Liver (tissue), 9 donors: Measurements from ENCODE around the gene DCLK2. TPM values are rescaled to one million over a fixed set of nuclear protein-coding genes. Genes with fewer than 3 reads are reported as not detected.

ENCODE experiments used
- DNase-seq: peaks from one replicate; pipeline ENCODE4 v3.0.0-alpha.2; 2017; ENCODE audit warnings: low spot score
- H3K27ac ChIP-seq, 2 donors: one replicate each; pipeline ENCODE4 v1.7.0; 2013; ENCODE audit warnings: inconsistent platforms in 2 of 2, low read length in 2 of 2, control low read depth in 1 of 2, low read depth in 1 of 2, mild to moderate bottlenecking in 1 of 2
- H3K27me3 ChIP-seq, 4 donors: one replicate each; pipeline versions ENCODE4 v1.6.1 to v1.7.0; 2013; ENCODE audit warnings: low read length in 3 of 4, inconsistent platforms in 1 of 4, mild to moderate bottlenecking in 1 of 4, moderate library complexity in 1 of 4; ENCODE audit not compliant: control insufficient read depth in 4 of 4, insufficient read depth in 4 of 4
- H3K36me3 ChIP-seq, 4 donors: one replicate each; pipeline versions ENCODE4 v1.6.1 to v1.7.0; 2013; ENCODE audit warnings: low read length in 3 of 4, mild to moderate bottlenecking in 3 of 4, low read depth in 1 of 4, moderate library complexity in 1 of 4; ENCODE audit not compliant: control insufficient read depth in 4 of 4, insufficient read depth in 3 of 4
- H3K4me1 ChIP-seq, 4 donors: one replicate each; pipeline versions ENCODE4 v1.6.1 to v1.7.0; 2013; ENCODE audit warnings: low read length in 3 of 4, mild to moderate bottlenecking in 3 of 4, moderate library complexity in 1 of 4; ENCODE audit not compliant: control insufficient read depth in 4 of 4, insufficient read depth in 4 of 4
- H3K4me3 ChIP-seq, 3 donors: one replicate each; pipeline versions ENCODE4 v1.6.1 to v1.7.0; 2013; ENCODE audit warnings: low read length in 3 of 3, control low read depth in 1 of 3, low read depth in 1 of 3, mild to moderate bottlenecking in 1 of 3
- H3K9ac ChIP-seq, 2 donors: one replicate each; pipeline ENCODE4 v1.7.0; 2013; ENCODE audit warnings: low read length in 2 of 2, mild to moderate bottlenecking in 2 of 2, moderate library complexity in 2 of 2, control low read depth in 1 of 2, low read depth in 1 of 2
- H3K9me3 ChIP-seq, 4 donors: one replicate each; pipeline versions ENCODE4 v1.6.1 to v1.7.0; 2013; ENCODE audit warnings: low read length in 3 of 4; ENCODE audit not compliant: control insufficient read depth in 4 of 4
- EGR1 ChIP-seq, 2 donors: IDR thresholded peaks; 2 replicates each; pipeline ENCODE4 v1.6.1; 2016 to 2018; ENCODE audit warnings: antibody characterized with exemption in 2 of 2, low read depth in 2 of 2
- FOXA1 ChIP-seq: IDR thresholded peaks from 2 replicates; pipeline ENCODE4 v1.6.1; 2016; ENCODE audit warnings: antibody characterized with exemption
- GABPA ChIP-seq, 2 donors: IDR thresholded peaks in 1 of 2; conservative IDR thresholded peaks in 1 of 2; 2 replicates each; pipeline ENCODE4 v1.6.1; 2016; ENCODE audit warnings: antibody characterized with exemption in 2 of 2, mild to moderate bottlenecking in 1 of 2, moderate library complexity in 1 of 2
- HNF4A ChIP-seq, 2 donors: conservative IDR thresholded peaks; 2 replicates each; pipeline ENCODE4 v1.6.1; 2016; ENCODE audit warnings: antibody characterized with exemption in 2 of 2, mild to moderate bottlenecking in 2 of 2
- HNF4G ChIP-seq: IDR thresholded peaks from 2 replicates; pipeline ENCODE4 v1.6.1; 2016; ENCODE audit warnings: antibody characterized with exemption
- JUND ChIP-seq, 2 donors: IDR thresholded peaks; 2 replicates each; pipeline ENCODE4 v1.6.1; 2016; ENCODE audit warnings: antibody characterized with exemption in 2 of 2
- NR2F2 ChIP-seq: IDR thresholded peaks from 2 replicates; pipeline ENCODE4 v1.6.1; 2016; ENCODE audit warnings: antibody characterized with exemption
- RAD21 ChIP-seq, 2 donors: IDR thresholded peaks; 2 replicates each; pipeline ENCODE4 v1.6.1; 2016; ENCODE audit warnings: antibody characterized with exemption in 2 of 2, mild to moderate bottlenecking in 2 of 2
- RXRA ChIP-seq, 2 donors: IDR thresholded peaks; 2 replicates each; pipeline ENCODE4 v1.6.1; 2017 to 2018; ENCODE audit warnings: antibody characterized with exemption in 2 of 2, mild to moderate bottlenecking in 1 of 2
- SP1 ChIP-seq: IDR thresholded peaks from 2 replicates; pipeline ENCODE4 v1.6.1; 2018; ENCODE audit warnings: antibody characterized with exemption, mild to moderate bottlenecking
- TAF1 ChIP-seq: conservative IDR thresholded peaks from 2 replicates; pipeline ENCODE4 v1.6.1; 2016; ENCODE audit warnings: antibody characterized with exemption, mild to moderate bottlenecking
- YY1 ChIP-seq: IDR thresholded peaks from 2 replicates; pipeline ENCODE4 v1.6.1; 2016; ENCODE audit warnings: antibody characterized with exemption, mild to moderate bottlenecking
- WGBS: extraction: QIAGEN DNeasy Blood & Tissue Kit; methylation state at CpG from one replicate; pipeline ENCODE4 v1.1.7; 2013; 5-methylcytosine and 5-hydroxymethylcytosine counted together
- polyA plus RNA-seq, 2 donors: library from polyadenylated mRNA; stranded (reverse) in 1 of 2; unstranded in 1 of 2; fragments of 200-250 nt in 1 of 2; fragments of >200 nt in 1 of 2; fragmentation: Nextera tagmentation in 1 of 2; extraction: Ambion mirVana in 1 of 2; gene quantifications; one replicate each; pipeline versions ENCODE4 v1.2.1 to v1.2.3, GENCODE V29; 2013 to 2015
- total RNA-seq, 2 donors: library from RNA; depleted of rRNA; stranded (reverse); fragments of >200 nt; gene quantifications; one replicate each; pipeline ENCODE4 v1.2.3, GENCODE V29; 2014
- TF ChIP-seq, protein P1 (sequence below): fragments of 150-350 bp; IDR thresholded peaks from 2 replicates; pipeline ENCODE4 v1.5.1; 2017; ENCODE audit warnings: improper control_type of control experiment, low read depth, low read length; ENCODE audit not compliant: missing input control
- TF ChIP-seq, protein P2 (sequence below): IDR thresholded peaks from 2 replicates; pipeline ENCODE4 v1.6.1; 2016; ENCODE audit warnings: antibody characterized with exemption, mild to moderate bottlenecking
- TF ChIP-seq, protein P3 (sequence below): IDR thresholded peaks from 2 replicates; pipeline ENCODE4 v1.6.1; 2016; ENCODE audit warnings: antibody characterized with exemption
- TF ChIP-seq, protein P4 (sequence below): IDR thresholded peaks from 2 replicates; pipeline ENCODE4 v1.6.1; 2016; ENCODE audit warnings: antibody characterized with exemption
- TF ChIP-seq, protein P5 (sequence below): IDR thresholded peaks from 2 replicates; pipeline ENCODE4 v1.6.1; 2016; ENCODE audit warnings: antibody characterized with exemption
- donor health status: healthy.
- donor health status: healthy.
- donor health status: healthy.
- donor health status: healthy.
- donor health status: healthy.

DCLK2 gene
- total and polyA plus RNA-seq, 4 donors, result 0.14 to 1.7 (median 0.50) TPM

DNA sequence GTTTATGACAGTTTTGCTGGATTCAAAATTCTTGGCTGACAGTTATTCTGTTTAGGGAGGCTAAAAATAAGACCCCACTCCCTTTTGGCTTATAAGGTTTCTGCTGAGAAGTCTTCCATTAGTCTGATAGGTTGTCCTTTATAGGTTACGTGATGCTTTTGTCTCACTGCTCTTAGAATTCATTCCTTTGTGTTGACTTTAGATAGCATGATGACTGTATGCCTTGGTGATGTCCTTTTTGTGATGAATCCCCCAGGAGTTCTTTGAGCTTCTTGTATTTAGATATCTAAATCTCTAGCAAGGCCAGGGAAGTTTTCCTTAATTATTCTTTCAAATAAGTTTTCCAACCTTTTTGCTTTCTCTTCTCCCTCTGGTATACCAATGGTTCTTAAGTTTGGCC, 36.4 kb downstream of the DCLK2 start:
- no peak for DNase-seq
- peaks cover 0 to 2% (median under 1%) of the 10 kb centered on the region in 4 donors for H3K9me3 ChIP-seq
- H3K27ac ChIP-seq, result no peak overlapping the region
- no peak overlapping the region for H3K9ac ChIP-seq
- H3K4me1 ChIP-seq, result no peaks in the 10 kb centered on the region
- no peak for TF ChIP-seq FOXA1
- TF ChIP-seq SP1, result no peak
- TF ChIP-seq TAF1, result no peak
- TF ChIP-seq, protein P1, sequence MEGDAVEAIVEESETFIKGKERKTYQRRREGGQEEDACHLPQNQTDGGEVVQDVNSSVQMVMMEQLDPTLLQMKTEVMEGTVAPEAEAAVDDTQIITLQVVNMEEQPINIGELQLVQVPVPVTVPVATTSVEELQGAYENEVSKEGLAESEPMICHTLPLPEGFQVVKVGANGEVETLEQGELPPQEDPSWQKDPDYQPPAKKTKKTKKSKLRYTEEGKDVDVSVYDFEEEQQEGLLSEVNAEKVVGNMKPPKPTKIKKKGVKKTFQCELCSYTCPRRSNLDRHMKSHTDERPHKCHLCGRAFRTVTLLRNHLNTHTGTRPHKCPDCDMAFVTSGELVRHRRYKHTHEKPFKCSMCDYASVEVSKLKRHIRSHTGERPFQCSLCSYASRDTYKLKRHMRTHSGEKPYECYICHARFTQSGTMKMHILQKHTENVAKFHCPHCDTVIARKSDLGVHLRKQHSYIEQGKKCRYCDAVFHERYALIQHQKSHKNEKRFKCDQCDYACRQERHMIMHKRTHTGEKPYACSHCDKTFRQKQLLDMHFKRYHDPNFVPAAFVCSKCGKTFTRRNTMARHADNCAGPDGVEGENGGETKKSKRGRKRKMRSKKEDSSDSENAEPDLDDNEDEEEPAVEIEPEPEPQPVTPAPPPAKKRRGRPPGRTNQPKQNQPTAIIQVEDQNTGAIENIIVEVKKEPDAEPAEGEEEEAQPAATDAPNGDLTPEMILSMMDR, result no peak
- TF ChIP-seq, protein P2, sequence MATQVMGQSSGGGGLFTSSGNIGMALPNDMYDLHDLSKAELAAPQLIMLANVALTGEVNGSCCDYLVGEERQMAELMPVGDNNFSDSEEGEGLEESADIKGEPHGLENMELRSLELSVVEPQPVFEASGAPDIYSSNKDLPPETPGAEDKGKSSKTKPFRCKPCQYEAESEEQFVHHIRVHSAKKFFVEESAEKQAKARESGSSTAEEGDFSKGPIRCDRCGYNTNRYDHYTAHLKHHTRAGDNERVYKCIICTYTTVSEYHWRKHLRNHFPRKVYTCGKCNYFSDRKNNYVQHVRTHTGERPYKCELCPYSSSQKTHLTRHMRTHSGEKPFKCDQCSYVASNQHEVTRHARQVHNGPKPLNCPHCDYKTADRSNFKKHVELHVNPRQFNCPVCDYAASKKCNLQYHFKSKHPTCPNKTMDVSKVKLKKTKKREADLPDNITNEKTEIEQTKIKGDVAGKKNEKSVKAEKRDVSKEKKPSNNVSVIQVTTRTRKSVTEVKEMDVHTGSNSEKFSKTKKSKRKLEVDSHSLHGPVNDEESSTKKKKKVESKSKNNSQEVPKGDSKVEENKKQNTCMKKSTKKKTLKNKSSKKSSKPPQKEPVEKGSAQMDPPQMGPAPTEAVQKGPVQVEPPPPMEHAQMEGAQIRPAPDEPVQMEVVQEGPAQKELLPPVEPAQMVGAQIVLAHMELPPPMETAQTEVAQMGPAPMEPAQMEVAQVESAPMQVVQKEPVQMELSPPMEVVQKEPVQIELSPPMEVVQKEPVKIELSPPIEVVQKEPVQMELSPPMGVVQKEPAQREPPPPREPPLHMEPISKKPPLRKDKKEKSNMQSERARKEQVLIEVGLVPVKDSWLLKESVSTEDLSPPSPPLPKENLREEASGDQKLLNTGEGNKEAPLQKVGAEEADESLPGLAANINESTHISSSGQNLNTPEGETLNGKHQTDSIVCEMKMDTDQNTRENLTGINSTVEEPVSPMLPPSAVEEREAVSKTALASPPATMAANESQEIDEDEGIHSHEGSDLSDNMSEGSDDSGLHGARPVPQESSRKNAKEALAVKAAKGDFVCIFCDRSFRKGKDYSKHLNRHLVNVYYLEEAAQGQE, result no peak
- TF ChIP-seq, protein P3, sequence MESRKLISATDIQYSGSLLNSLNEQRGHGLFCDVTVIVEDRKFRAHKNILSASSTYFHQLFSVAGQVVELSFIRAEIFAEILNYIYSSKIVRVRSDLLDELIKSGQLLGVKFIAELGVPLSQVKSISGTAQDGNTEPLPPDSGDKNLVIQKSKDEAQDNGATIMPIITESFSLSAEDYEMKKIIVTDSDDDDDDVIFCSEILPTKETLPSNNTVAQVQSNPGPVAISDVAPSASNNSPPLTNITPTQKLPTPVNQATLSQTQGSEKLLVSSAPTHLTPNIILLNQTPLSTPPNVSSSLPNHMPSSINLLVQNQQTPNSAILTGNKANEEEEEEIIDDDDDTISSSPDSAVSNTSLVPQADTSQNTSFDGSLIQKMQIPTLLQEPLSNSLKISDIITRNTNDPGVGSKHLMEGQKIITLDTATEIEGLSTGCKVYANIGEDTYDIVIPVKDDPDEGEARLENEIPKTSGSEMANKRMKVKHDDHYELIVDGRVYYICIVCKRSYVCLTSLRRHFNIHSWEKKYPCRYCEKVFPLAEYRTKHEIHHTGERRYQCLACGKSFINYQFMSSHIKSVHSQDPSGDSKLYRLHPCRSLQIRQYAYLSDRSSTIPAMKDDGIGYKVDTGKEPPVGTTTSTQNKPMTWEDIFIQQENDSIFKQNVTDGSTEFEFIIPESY, result no peak
- TF ChIP-seq JUND (IDR thresholded peaks at IDR 0.05), result no peak
- TF ChIP-seq, protein P4, sequence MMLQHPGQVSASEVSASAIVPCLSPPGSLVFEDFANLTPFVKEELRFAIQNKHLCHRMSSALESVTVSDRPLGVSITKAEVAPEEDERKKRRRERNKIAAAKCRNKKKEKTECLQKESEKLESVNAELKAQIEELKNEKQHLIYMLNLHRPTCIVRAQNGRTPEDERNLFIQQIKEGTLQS, result no peak
- TF ChIP-seq, protein P5, sequence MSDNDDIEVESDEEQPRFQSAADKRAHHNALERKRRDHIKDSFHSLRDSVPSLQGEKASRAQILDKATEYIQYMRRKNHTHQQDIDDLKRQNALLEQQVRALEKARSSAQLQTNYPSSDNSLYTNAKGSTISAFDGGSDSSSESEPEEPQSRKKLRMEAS, result no peak
- no peak for TF ChIP-seq GABPA (IDR thresholded peaks at IDR 0.05 in 1 of 2, conservative IDR thresholded peaks at IDR 0.05 in 1 of 2)
- TF ChIP-seq HNF4G, result no peak
- TF ChIP-seq HNF4A (conservative IDR thresholded peaks at IDR 0.05), result no peak
- no peak for TF ChIP-seq YY1
- TF ChIP-seq EGR1 (IDR thresholded peaks at IDR 0.05; ENCODE audit: low read depth in 2 of 2), result no peak
- no peak for TF ChIP-seq NR2F2
- TF ChIP-seq RXRA (IDR thresholded peaks at IDR 0.05), result no peak
- TF ChIP-seq RAD21 (IDR thresholded peaks at IDR 0.05), result no peak
- H3K4me3 ChIP-seq, result no peak overlapping the region
- no peaks in the 10 kb centered on the region for H3K36me3 ChIP-seq
- H3K27me3 ChIP-seq, result no peaks in the 10 kb centered on the region
- 87% methylated on average over 1 of the region's 1 CpG for WGBS
